ENCODE measurements around the gene SOBP.

DNA sequence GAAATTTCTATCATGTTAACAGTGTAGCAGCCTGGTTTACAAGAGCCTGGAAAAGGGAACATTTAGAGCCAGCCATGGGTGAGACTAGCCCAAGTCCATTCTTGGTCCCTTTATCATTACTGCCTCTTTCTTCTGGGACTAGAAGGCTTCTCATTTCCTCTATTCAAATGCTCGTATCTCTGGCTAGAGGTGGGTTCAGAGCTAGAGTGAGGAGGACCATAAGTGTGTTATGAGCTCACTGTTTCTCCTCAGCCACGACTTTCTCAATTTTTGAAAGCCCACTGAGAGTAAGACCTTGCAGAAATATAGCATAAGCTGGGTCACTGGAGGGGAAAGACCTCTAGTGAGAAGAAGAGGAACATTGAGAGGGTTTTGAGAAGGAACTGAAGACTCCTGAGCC is 100.0 kb downstream of the SOBP start:
- TF ChIP-seq GATA2 (IDR thresholded peaks at IDR 0.05; ENCODE audit: low read depth, low read length) (no peak), GATA3 (IDR thresholded peaks at IDR 0.05; ENCODE audit: low read depth, low read length) (no peak)

Data from SH-SY5Y (cell line).